HepG2 (cell line): ENCODE data around the gene ZBTB46. TPM values are rescaled to one million over a fixed set of nuclear protein-coding genes. Genes with fewer than 3 reads are reported as not detected.

Source experiments
- ATF1 ChIP-seq: IDR thresholded peaks from 2 replicates; pipeline ENCODE4 v1.6.1; 2016; ENCODE audit warnings: mild to moderate bottlenecking, control low read depth
- EZH2 ChIP-seq: conservative IDR thresholded peaks from 2 replicates; pipeline ENCODE4 v1.6.1; 2012; ENCODE audit warnings: mild to moderate bottlenecking, low read depth, low read length, moderate library complexity
- FOXO1 ChIP-seq: sonication (generic); formaldehyde crosslinking; IDR thresholded peaks from 2 replicates; pipeline ENCODE4 v1.4.0; 2020; ENCODE audit warnings: missing genetic modification reagents
- FOXP1 ChIP-seq, 2 experiments: fragments of 450-650 bp in 1 of 2; IDR thresholded peaks; 2 replicates each; pipeline ENCODE4 v1.6.1; 2017 to 2018; ENCODE audit warnings: antibody characterized with exemption in 1 of 2
- LRRFIP1 ChIP-seq: sonication (generic); formaldehyde crosslinking; conservative IDR thresholded peaks from 2 replicates; pipeline ENCODE4 v1.4.0; 2020; ENCODE audit warnings: missing genetic modification reagents
- NCOA1 ChIP-seq: sonication (generic); formaldehyde crosslinking; IDR thresholded peaks from 2 replicates; pipeline ENCODE4 v1.9.0; 2021; ENCODE audit warnings: missing genetic modification reagents
- NCOA5 ChIP-seq: sonication (generic); formaldehyde crosslinking; IDR thresholded peaks from 2 replicates; pipeline ENCODE4 v1.4.0; 2020; ENCODE audit warnings: missing genetic modification reagents
- SIN3A ChIP-seq: IDR thresholded peaks from 2 replicates; pipeline ENCODE4 v1.6.1; 2011; ENCODE audit warnings: low read depth, mild to moderate bottlenecking, control low read depth, low read length, borderline replicate concordance
- ZNF138 ChIP-seq: sonication (generic); formaldehyde crosslinking; IDR thresholded peaks from 2 replicates; pipeline ENCODE4 v1.5.0; 2020; ENCODE audit warnings: mild to moderate bottlenecking, low read depth, missing genetic modification reagents
- ZNF280B ChIP-seq: sonication (generic); formaldehyde crosslinking; IDR thresholded peaks from 2 replicates; pipeline ENCODE4 v1.5.0; 2020; ENCODE audit warnings: missing genetic modification reagents, mild to moderate bottlenecking, borderline replicate concordance
- ZNF33A ChIP-seq: sonication (generic); formaldehyde crosslinking; IDR thresholded peaks from 2 replicates; pipeline ENCODE4 v1.5.1; 2020; ENCODE audit warnings: missing genetic modification reagents, mild to moderate bottlenecking, moderate library complexity, borderline replicate concordance
- ZNF503 ChIP-seq: sonication (generic); formaldehyde crosslinking; IDR thresholded peaks from 2 replicates; pipeline ENCODE4 v1.4.0; 2020; ENCODE audit warnings: missing genetic modification reagents
- ZNF652 ChIP-seq: IDR thresholded peaks from 2 replicates; pipeline ENCODE4 v1.6.1; 2016; ENCODE audit warnings: low read depth, borderline replicate concordance
- ZNF749 ChIP-seq: sonication (generic); formaldehyde crosslinking; IDR thresholded peaks from 2 replicates; pipeline ENCODE4 v1.8.0; 2022; ENCODE audit warnings: mild to moderate bottlenecking, missing genetic modification reagents, moderate library complexity, borderline replicate concordance
- polyA plus RNA-seq, 8 experiments: library from polyadenylated mRNA; depleted of rRNA in 3 of 8; stranded (reverse) in 7 of 8; unstranded in 1 of 8; fragments of >200 nt; fragmentation: Illumina TruSeq in 4 of 8; extraction: Trizol in 4 of 8; gene quantifications; 2 replicates each; pipeline versions ENCODE4 v1.2.1 to v1.2.3, GENCODE V29; 2011 to 2016; ENCODE audit warnings: low read depth in 4 of 8, missing spikeins in 1 of 8, mixed read lengths in 1 of 8; ENCODE audit not compliant: insufficient read depth in 1 of 8
- total RNA-seq, 5 experiments: library from RNA; depleted of rRNA; stranded (reverse); fragments of >200 nt; fragmentation: Illumina TruSeq; extraction: Trizol; gene quantifications; 2 replicates each; pipeline ENCODE4 v1.2.3, GENCODE V29; 2016; ENCODE audit warnings: low read depth in 1 of 5
- TF ChIP-seq, protein P1 (sequence below): sonication (generic); formaldehyde crosslinking; IDR thresholded peaks from 2 replicates; pipeline ENCODE4 v1.5.1; 2020; ENCODE audit warnings: mild to moderate bottlenecking, missing genetic modification reagents, borderline replicate concordance
- TF ChIP-seq, protein P2 (sequence below): sonication (generic); formaldehyde crosslinking; IDR thresholded peaks from 2 replicates; pipeline ENCODE4 v1.5.0; 2020; ENCODE audit warnings: missing genetic modification reagents
- TF ChIP-seq, protein P3 (sequence below): sonication (generic); formaldehyde crosslinking; IDR thresholded peaks from 2 replicates; pipeline ENCODE4 v1.4.0; 2020; ENCODE audit warnings: missing genetic modification reagents

The ZBTB46 gene
- total and polyA plus RNA-seq, 2 of the 13 experiments (the other 11 are each of a cell fraction or from before 2014, with no cell fraction given) = 1.6 to 13.5 TPM

GRCh38 chr20:63864978-63865640, 34.0 kb upstream of the ZBTB46 start, which contains the start of gene TPD52L2 (continued):
- TF ChIP-seq ZNF503 (CRISPR knock-in tag) (peak; percentile 74; the same call in 1 of the 2 replicates), NCOA5 (CRISPR knock-in tag) (no peak), ZNF749 (CRISPR knock-in tag) (peak; percentile 98), ZNF652 (CRISPR knock-in tag) (no peak), ATF1 (CRISPR knock-in tag) (peak; percentile 97), SIN3A (peak; percentile 97), LRRFIP1 (CRISPR knock-in tag) (no peak; the same call in 1 of the 2 replicates), ZNF138 (CRISPR knock-in tag) (0 out of 2 replicates have a peak, but pooled peaks have one; percentile 91), NCOA1 (CRISPR knock-in tag) (no peak; the same call in 1 of the 2 replicates), FOXP1 (IDR thresholded peaks at IDR 0.05) (no peak), FOXP1 (CRISPR knock-in tag; IDR thresholded peaks at IDR 0.05) (peak; percentile 21; the same call in 1 of the 2 replicates), ZNF280B (CRISPR knock-in tag) (peak; percentile 89), FOXO1 (CRISPR knock-in tag) (peak; percentile 86), ZNF33A (CRISPR knock-in tag) (no peak; the same call in 1 of the 2 replicates), EZH2 (no peak)
- TF ChIP-seq, protein P1, sequence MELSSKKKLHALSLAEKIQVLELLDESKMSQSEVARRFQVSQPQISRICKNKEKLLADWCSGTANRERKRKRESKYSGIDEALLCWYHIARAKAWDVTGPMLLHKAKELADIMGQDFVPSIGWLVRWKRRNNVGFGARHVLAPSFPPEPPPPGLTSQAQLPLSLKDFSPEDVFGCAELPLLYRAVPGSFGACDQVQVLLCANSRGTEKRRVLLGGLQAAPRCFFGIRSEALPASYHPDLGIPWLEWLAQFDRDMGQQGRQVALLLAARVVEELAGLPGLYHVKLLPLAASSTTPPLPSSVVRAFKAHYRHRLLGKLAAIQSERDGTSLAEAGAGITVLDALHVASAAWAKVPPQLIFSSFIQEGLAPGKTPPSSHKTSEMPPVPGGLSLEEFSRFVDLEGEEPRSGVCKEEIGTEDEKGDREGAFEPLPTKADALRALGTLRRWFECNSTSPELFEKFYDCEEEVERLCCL (CRISPR knock-in tag) = 0 out of 2 replicates have a peak, but pooled peaks have one; percentile 46
- TF ChIP-seq, protein P2, sequence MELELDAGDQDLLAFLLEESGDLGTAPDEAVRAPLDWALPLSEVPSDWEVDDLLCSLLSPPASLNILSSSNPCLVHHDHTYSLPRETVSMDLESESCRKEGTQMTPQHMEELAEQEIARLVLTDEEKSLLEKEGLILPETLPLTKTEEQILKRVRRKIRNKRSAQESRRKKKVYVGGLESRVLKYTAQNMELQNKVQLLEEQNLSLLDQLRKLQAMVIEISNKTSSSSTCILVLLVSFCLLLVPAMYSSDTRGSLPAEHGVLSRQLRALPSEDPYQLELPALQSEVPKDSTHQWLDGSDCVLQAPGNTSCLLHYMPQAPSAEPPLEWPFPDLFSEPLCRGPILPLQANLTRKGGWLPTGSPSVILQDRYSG (CRISPR knock-in tag) = peak; percentile 92; the same call in 1 of the 2 replicates
- TF ChIP-seq, protein P3, sequence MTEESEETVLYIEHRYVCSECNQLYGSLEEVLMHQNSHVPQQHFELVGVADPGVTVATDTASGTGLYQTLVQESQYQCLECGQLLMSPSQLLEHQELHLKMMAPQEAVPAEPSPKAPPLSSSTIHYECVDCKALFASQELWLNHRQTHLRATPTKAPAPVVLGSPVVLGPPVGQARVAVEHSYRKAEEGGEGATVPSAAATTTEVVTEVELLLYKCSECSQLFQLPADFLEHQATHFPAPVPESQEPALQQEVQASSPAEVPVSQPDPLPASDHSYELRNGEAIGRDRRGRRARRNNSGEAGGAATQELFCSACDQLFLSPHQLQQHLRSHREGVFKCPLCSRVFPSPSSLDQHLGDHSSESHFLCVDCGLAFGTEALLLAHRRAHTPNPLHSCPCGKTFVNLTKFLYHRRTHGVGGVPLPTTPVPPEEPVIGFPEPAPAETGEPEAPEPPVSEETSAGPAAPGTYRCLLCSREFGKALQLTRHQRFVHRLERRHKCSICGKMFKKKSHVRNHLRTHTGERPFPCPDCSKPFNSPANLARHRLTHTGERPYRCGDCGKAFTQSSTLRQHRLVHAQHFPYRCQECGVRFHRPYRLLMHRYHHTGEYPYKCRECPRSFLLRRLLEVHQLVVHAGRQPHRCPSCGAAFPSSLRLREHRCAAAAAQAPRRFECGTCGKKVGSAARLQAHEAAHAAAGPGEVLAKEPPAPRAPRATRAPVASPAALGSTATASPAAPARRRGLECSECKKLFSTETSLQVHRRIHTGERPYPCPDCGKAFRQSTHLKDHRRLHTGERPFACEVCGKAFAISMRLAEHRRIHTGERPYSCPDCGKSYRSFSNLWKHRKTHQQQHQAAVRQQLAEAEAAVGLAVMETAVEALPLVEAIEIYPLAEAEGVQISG = peak; percentile 99
